Astrocyte of the cerebellum (primary cell): ENCODE results near the gene TPSG1.
"Not testable (repeated sequence)": the region's sequence is repeated elsewhere in the genome, so short reads cannot be mapped to it uniquely, and the experiment has no call there.

ENCODE experiments used
- DNase-seq: peaks from one replicate; pipeline ENCODE4 v3.0.0-alpha.2; 2011; ENCODE audit warnings: low read depth
- H3K4me3 ChIP-seq: 2 replicates; pipeline ENCODE4 v1.5.1; 2011; ENCODE audit warnings: mild to moderate bottlenecking, low read depth, low read length, moderate library complexity
- in situ Hi-C: cut with HindIII; loops from 2 replicates; pipeline ENCODE4 v1.10.0; 2017; ENCODE audit warnings: low sequenced_read_pairs
- TF ChIP-seq, protein P1 (sequence below): IDR thresholded peaks from 2 replicates; pipeline ENCODE4 v1.5.1; 2012; ENCODE audit warnings: low read length, low read depth, moderate library complexity, mild to moderate bottlenecking; ENCODE audit errors: missing control alignments

The TPSG1 gene

DNA sequence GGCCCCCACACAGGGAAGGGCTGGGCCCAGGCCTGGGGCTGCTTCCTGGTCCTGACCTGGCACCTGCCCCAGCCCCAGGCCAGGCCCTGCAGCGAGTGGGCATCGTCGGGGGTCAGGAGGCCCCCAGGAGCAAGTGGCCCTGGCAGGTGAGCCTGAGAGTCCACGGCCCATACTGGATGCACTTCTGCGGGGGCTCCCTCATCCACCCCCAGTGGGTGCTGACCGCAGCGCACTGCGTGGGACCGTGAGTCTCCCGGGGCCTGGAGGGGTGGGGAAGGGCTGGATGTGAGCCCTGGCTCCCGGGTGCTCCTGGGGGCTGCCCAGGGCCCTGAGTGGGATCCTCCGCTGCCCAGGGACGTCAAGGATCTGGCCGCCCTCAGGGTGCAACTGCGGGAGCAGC, 16.0 kb upstream of the TPSG1 start:
- H3K4me3 ChIP-seq, DNase-seq, in situ Hi-C loops: not testable (repeated sequence)

DNA sequence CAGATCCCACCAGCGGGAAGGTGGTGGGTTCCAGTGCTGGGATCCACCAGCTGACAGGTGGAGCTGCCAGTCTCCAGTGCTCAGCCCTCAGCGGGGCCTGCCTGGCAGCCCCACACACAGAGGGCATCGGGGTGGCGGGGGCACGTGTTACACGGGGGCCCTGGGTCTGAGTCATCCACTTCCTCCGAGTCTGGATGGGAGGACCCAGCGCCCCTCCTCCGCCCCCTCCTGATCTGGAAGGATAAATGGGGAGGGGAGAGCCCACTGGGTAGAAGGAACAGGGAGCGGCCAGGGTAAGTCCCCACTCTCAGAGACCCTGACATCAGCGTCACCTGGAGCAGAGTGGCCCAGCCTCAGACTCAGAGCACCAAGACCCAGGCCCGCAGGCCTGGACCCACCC, 15.4 kb upstream of the TPSG1 start, which contains the start of gene TPSAB1:
Gene TPSAB1 (plus strand): TSS at position 270 of the 400 bp plus-strand sequence. CDS start 234 bp downstream, outside the sequence.
- in situ Hi-C loops, H3K4me3 ChIP-seq, DNase-seq: not testable (repeated sequence)

DNA sequence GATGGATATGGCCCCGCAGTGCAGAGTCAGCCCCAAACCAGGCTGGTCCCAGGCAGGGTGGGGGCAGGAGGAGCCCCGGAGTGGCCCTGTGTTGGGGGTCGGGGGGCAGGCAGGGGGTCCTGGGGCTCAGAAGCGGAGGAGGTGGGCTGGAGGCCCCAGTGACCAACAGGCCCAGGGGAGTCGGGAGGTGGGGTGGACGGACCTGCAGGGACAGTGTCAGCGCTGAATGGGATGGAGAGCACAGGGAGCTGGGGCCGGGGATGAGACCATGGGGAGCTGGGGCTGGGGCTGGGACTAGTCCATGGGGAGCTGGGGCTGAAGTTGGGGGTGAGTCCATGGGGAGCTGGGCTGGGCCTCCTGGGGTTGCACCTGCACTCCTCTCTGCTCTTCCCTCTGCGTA, 14.5 kb upstream of the TPSG1 start:
- in situ Hi-C loops, H3K4me3 ChIP-seq, DNase-seq: not testable (repeated sequence)

DNA sequence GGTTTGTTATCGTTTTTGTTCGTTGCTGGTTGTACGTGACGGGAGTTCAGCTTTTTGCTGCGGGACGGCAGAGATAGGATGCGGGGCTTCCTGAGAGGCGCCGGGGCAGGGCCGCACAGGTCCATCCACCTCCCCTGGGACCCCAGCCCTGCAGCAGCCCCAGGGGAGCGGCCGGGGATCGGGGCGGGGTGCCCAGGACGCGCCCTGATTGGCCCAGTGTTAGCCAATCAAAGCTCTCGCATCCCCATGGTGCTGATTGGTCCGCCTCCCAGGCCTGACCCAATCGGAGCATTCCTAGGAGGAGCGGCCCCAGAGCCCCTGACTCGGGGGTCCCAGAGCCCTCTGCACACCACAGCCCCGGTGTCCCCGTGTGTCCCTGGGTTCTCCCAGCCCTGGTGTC, 13.8 kb upstream of the TPSG1 start:
- in situ Hi-C loops, H3K4me3 ChIP-seq, DNase-seq: not testable (repeated sequence)

DNA sequence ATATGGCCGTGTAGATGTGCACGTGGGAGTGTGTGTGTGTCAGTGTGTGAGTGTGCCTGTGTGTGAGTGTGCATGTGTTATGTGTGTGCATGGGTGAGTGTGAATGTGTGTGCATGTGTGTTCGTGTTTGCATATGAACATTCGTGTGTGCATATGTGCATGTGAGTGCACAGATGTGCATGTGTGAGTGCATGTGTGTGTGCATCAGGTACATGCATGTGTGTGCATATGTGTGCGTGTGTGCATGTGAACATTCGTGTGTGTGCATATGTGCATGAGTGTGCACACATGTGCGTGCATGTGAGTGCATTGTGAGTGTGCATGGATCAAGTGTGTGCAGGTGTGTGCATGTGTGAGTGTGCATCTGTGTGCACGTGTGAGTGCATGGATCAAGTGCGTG, 12.9 kb upstream of the TPSG1 start:
- in situ Hi-C loops, result no loop called here
- TF ChIP-seq, protein P1, sequence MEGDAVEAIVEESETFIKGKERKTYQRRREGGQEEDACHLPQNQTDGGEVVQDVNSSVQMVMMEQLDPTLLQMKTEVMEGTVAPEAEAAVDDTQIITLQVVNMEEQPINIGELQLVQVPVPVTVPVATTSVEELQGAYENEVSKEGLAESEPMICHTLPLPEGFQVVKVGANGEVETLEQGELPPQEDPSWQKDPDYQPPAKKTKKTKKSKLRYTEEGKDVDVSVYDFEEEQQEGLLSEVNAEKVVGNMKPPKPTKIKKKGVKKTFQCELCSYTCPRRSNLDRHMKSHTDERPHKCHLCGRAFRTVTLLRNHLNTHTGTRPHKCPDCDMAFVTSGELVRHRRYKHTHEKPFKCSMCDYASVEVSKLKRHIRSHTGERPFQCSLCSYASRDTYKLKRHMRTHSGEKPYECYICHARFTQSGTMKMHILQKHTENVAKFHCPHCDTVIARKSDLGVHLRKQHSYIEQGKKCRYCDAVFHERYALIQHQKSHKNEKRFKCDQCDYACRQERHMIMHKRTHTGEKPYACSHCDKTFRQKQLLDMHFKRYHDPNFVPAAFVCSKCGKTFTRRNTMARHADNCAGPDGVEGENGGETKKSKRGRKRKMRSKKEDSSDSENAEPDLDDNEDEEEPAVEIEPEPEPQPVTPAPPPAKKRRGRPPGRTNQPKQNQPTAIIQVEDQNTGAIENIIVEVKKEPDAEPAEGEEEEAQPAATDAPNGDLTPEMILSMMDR, result no peak
- DNase-seq, result no peak
- no peak overlapping the region for H3K4me3 ChIP-seq

DNA sequence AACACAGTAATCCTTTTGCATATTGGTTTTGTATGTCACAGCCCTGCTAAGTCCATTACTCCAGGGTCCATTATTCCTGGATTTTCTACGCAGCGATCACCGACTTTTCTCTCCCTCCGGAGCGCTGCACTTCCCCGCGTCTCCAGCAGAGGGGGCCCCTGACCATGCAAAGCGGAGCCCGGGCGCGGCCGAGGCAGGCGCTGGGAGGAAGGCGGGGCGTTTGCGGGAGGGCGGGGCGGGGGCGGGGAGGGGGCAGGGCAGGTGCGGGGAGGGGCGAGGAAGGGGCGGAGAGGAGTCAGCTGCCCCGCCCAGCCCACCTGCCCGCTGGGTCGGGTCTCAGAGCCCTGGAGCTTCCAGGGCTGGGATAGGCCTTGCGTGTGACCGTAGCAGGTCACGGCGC, 11.6 kb upstream of the TPSG1 start:
- DNase-seq, H3K4me3 ChIP-seq, in situ Hi-C loops: not testable (repeated sequence)

DNA sequence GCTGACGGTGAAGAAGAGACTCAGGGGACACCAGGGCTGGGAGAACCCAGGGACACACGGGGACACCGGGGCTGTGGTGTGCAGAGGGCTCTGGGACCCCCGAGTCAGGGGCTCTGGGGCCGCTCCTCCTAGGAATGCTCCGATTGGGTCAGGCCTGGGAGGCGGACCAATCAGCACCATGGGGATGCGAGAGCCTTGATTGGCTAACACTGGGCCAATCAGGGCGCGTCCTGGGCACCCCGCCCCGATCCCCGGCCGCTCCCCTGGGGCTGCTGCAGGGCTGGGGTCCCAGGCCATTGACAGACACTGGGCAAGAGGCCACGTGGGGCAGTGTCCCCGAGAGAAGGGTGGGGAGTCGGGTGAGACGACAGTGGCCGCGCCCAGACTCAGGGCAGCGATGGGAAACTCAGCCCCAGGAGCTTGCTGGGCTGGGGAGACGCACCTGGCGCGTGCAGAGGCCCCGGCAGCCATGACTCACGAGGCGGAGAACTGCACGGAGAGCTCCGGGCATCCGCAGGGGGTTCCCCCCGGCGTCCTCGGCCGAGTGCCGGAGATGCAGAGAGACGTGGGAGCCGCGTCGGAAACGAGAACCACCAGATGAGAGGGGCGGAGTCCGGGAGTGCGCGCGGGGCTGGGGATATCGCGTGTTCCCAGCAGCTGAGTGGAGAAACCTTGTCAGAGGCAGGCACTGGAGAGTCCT, 7.1 kb upstream of the TPSG1 start:
- in situ Hi-C loops, H3K4me3 ChIP-seq, DNase-seq: not testable (repeated sequence)

DNA sequence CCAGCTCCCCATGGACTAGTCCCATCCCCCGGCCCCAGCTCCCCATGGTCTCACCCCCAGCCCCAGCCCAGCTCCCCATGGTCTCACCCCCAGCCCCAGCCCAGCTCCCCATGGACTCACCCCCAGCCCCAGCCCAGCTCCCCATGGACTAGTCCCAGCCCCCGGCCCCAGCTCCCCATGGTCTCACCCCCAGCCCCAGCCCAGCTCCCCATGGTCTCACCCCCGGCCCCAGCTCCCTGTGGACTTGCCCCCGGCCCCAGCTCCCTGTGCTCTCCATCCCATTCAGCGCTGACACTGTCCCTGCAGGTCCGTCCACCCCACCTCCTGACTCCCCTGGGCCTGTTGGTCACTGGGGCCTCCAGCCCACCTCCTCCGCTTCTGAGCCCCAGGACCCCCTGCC, 6.2 kb upstream of the TPSG1 start:
- H3K4me3 ChIP-seq, DNase-seq, in situ Hi-C loops: not testable (repeated sequence)

DNA sequence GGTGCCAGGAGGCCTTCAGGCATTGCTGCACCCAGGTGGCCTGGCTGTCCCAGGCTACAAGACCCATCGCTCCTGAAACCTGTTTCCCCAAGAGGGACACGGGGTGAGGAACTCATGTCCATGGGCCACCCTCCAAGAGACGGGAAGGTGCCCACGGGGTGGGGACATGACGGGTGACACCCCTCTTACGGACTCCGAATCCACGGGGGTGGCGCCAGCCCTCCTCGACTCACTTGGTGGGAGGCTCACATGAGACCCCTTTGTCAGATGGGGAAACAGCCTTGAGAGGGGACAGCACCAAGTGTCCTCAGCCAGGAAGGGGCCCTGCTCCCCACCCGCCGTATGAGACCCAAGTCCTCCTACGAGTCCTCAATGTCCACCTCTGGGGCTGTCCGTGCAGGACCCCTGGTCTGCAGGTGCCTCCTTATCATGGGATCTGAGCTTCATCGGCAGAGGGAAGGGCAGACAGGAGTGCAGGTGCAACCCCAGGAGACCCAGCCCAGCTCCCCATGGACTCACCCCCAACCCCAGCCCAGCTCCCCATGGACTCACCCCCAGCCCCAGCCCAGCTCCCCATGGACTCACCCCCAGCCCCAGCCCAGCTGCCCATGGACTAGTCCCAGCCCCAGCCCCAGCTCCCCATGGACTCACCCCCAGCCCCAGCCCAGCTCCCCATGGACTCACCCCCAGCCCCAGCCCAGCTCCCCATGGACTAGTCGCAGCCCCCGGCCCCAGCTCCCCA, 5.6 kb upstream of the TPSG1 start:
- DNase-seq, in situ Hi-C loops, H3K4me3 ChIP-seq: not testable (repeated sequence)

DNA sequence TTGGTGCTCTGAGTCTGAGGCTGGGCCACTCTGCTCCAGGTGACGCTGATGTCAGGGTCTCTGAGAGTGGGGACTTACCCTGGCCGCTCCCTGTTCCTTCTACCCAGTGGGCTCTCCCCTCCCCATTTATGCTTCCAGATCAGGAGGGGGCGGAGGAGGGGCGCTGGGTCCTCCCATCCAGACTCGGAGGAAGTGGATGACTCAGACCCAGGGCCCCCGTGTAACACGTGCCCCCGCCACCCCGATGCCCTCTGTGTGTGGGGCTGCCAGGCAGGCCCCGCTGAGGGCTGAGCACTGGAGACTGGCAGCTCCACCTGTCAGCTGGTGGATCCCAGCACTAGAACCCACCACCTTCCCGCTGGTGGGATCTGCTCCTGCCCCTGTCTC, 5.0 kb upstream of the TPSG1 start, which contains the start of gene TPSB2:
Gene TPSB2 (minus strand): TSS at position 101 of the 387 bp plus-strand sequence. CDS start 233 bp downstream, outside the sequence.
- DNase-seq, in situ Hi-C loops, H3K4me3 ChIP-seq: not testable (repeated sequence)

DNA sequence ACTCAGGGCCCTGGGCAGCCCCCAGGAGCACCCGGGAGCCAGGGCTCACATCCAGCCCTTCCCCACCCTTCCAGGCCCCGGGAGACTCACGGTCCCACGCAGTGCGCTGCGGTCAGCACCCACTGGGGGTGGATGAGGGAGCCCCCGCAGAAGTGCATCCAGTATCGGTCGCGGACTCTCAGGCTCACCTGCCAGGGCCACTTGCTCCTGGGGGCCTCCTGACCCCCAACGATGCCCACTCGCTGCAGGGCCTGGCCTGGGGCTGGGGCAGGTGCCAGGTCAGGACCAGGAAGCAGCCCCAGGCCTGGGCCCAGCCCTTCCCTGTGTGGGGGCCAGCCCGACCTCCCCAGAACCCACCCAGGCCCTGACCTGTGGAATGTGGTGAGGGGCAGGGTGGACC, 4.4 kb upstream of the TPSG1 start:
- in situ Hi-C loops, H3K4me3 ChIP-seq, DNase-seq: not testable (repeated sequence)

DNA sequence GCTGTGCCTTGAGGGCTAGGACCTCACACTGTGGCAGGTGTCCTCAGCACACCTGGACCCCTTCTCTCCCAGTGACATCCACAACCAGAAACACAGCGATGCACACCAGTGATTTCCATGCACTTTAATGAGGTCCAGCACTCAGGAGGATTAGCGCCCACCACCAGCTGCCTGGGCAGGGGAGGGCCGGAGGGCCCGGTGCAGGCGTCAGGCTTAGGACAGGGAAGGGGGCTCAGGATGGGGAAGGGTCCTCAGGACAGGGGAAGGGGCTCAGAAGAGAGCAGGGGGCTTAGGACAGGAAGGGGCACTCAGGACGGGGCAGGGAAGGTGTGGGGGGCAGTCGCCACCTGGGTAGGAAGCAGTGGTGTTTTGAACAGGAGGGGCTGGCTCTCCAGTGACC, 3.2 kb upstream of the TPSG1 start:
- in situ Hi-C loops, DNase-seq, H3K4me3 ChIP-seq: not testable (repeated sequence)

DNA sequence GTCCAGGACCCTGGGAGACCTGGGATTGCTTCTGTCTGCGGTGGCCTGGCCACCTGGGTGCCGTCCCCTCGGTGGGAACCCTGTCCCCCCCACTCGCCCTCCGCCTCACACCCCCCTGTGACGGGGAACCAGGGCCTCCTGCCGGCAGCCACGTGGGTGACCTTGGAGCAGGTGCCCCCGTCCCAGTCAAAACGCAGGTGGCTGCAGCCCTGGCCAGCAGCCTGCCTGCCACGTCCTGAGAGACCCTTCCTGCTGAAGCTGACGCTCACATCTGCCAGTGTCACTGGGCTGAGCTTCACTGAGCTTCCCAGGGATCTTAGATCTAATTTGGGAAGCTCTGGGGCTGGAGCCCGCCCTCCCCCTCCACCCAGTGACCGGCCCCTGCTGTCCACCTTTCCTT, 1.6 kb upstream of the TPSG1 start:
- DNase-seq, in situ Hi-C loops, H3K4me3 ChIP-seq: not testable (repeated sequence)

DNA sequence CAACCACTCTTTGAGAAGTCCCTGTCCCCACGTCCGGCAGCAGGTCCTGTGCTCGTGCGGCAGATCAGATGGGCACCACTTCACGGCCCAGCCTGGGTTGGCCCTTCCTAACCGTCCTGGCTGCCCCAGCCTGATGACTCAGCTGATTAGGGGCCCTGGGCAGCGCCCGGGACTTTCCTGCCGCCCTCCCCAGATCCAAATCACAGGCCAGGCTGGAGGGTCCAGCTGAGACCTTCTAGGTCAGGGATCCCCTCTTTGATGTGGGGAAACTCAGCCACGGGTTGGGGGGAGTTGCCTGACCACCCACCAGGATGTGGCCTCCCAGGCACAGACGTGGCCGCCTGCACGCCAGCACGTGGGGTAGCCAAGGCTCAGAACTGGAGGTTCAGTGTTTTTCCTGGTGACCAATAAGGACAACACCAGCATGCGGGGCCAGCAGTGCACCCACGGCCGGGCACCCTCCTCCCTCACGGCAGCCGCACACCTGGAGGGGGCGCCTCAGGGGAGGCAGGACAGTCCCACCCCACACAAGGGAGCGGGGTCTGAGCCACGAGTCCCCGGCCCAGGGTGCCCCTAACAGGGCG, 752 bp upstream of the TPSG1 start:
- DNase-seq, in situ Hi-C loops, H3K4me3 ChIP-seq: not testable (repeated sequence)
